ENCODE measurements around the gene STON1. TPM values are rescaled to one million over a fixed set of nuclear protein-coding genes. Genes with fewer than 3 reads are reported as not detected.

Gene STON1
- total RNA-seq, 1 experiment from 2014 or later: 1.5 TPM

DNA sequence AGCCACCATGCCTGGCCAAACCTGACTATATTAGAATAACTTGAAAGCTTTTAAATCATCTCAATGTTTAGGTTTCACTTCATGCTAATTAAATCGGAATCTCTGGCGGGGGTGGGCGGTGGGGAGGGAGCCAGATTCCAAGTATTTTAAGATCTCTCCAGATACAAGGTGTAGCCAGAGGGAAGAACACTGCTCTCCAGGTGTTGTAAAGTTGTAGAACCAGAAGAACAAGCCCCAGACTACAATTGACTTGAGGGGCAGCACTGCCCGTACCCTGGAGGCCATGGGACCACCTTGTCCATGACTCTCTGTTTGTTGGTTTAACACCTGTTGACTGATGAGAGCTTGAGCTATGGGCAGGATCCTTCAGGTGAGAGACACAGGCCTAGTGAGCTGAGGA, 54.6 kb downstream of the STON1 start:
- intact Hi-C loops (cut with micrococcal nuclease; ENCODE audit: unreplicated experiment): no loop called here
- no TSS peak for BruUV-seq (replicated peaks)
- no peak overlapping the region for H3K27ac Mint-ChIP-seq (ENCODE audit: unreplicated experiment)
- H3K9me3 ChIP-seq: no peaks in the 10 kb centered on the region
- no peak overlapping the region for H3K4me3 ChIP-seq (ENCODE audit: low read depth, low read length)
- H3K27me3 ChIP-seq (replicated peaks; ENCODE audit: control insufficient read depth, insufficient read depth, low read length): no peaks in the 10 kb centered on the region; the same call in 1 of the 2 replicates
- CTCF ChIA-PET: no interaction called here
- H3K27me3 Mint-ChIP-seq (ENCODE audit: insufficient read depth, unreplicated experiment): peaks cover 2% of the 10 kb centered on the region
- H3K4me1 Mint-ChIP-seq (ENCODE audit: low read depth, unreplicated experiment): peaks cover 24% of the 10 kb centered on the region
- no peaks in the 10 kb centered on the region for H3K36me3 ChIP-seq (ENCODE audit: control insufficient read depth, insufficient read depth, low read length)
- TF ChIP-seq, protein P1, sequence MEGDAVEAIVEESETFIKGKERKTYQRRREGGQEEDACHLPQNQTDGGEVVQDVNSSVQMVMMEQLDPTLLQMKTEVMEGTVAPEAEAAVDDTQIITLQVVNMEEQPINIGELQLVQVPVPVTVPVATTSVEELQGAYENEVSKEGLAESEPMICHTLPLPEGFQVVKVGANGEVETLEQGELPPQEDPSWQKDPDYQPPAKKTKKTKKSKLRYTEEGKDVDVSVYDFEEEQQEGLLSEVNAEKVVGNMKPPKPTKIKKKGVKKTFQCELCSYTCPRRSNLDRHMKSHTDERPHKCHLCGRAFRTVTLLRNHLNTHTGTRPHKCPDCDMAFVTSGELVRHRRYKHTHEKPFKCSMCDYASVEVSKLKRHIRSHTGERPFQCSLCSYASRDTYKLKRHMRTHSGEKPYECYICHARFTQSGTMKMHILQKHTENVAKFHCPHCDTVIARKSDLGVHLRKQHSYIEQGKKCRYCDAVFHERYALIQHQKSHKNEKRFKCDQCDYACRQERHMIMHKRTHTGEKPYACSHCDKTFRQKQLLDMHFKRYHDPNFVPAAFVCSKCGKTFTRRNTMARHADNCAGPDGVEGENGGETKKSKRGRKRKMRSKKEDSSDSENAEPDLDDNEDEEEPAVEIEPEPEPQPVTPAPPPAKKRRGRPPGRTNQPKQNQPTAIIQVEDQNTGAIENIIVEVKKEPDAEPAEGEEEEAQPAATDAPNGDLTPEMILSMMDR (IDR thresholded peaks at IDR 0.05; ENCODE audit: insufficient read depth in 1 of 2, low read depth in 1 of 2, low read length in 1 of 2, severe bottlenecking in 1 of 2, unreplicated experiment in 1 of 2): no peak
- no peak overlapping the region for H3K4me3 Mint-ChIP-seq (ENCODE audit: unreplicated experiment)
- peaks cover 21% of the 10 kb centered on the region for H3K4me1 ChIP-seq
- no peaks in the 10 kb centered on the region for H3K9me3 Mint-ChIP-seq (ENCODE audit: unreplicated experiment)
- no peaks in the 10 kb centered on the region for H3K36me3 Mint-ChIP-seq (ENCODE audit: insufficient read depth, unreplicated experiment)
- POLR2A ChIA-PET: no interaction called here
- DNase-seq: no peak

DNA sequence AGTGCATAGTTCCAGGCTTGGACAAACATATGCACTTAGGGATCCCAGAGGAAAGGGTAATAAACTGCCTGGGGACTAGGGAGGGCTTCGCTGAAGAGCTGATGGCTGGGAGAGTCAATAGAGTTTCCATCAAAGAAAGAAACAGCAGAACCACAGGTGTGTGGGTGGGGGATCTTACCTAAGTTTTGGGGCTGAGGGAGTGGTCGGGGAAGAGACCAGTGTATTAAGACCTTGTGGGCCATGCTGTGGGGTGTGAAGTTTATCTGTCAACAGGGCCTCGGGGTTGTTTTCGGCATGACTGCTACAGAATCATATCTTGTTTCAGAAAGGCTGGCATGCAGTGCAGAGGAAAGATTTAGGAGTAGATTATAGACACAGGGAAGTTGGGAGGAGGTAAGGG, 56.5 kb downstream of the STON1 start:
- Histone ChIP-seq H3K4me1 (peaks cover 21% of the 10 kb centered on the region), H3K36me3 (ENCODE audit: control insufficient read depth, insufficient read depth, low read length) (no peaks in the 10 kb centered on the region), H3K27me3 (replicated peaks; ENCODE audit: control insufficient read depth, insufficient read depth, low read length) (no peaks in the 10 kb centered on the region), H3K9me3 (no peaks in the 10 kb centered on the region), H3K4me3 (ENCODE audit: low read depth, low read length) (no peak overlapping the region)
- H3K4me3 Mint-ChIP-seq (ENCODE audit: unreplicated experiment): no peak overlapping the region
- TF ChIP-seq, protein P1 (IDR thresholded peaks at IDR 0.05; ENCODE audit: insufficient read depth in 1 of 2, low read depth in 1 of 2, low read length in 1 of 2, severe bottlenecking in 1 of 2, unreplicated experiment in 1 of 2): no peak
- DNase-seq: no peak
- no peaks in the 10 kb centered on the region for H3K9me3 Mint-ChIP-seq (ENCODE audit: unreplicated experiment)
- intact Hi-C loops (cut with micrococcal nuclease; ENCODE audit: unreplicated experiment): no loop called here
- H3K27ac Mint-ChIP-seq (ENCODE audit: unreplicated experiment): no peak overlapping the region
- H3K4me1 Mint-ChIP-seq (ENCODE audit: low read depth, unreplicated experiment): peaks cover 24% of the 10 kb centered on the region
- CTCF ChIA-PET: no interaction called here
- no TSS peak for BruUV-seq (replicated peaks)
- H3K27me3 Mint-ChIP-seq (ENCODE audit: insufficient read depth, unreplicated experiment): no peaks in the 10 kb centered on the region
- H3K36me3 Mint-ChIP-seq (ENCODE audit: insufficient read depth, unreplicated experiment): no peaks in the 10 kb centered on the region
- POLR2A ChIA-PET: no interaction called here

DNA sequence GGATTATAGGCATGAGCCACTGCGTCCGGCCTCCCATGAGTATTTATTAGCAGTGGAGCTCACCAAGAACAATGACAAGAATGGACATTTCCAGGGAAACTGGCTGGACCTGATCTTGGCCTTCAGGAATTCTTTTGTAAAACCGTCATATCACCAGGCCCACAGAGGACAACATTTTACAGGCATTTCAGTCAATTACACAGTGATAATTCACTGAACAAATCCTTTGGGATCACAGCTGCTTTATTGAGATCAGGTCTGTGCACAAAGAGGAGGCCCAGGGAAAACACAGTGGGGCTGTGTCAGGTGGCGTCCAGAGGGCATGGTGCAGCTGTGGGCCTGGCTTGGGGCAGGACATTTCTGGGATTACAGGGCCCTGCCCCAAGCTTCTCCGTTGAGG, 57.6 kb downstream of the STON1 start:
- TF ChIP-seq, protein P1 (IDR thresholded peaks at IDR 0.05; ENCODE audit: insufficient read depth in 1 of 2, low read depth in 1 of 2, low read length in 1 of 2, severe bottlenecking in 1 of 2, unreplicated experiment in 1 of 2): no peak
- Mint-ChIP-seq H3K36me3 (ENCODE audit: insufficient read depth, unreplicated experiment) (no peaks in the 10 kb centered on the region), H3K4me3 (ENCODE audit: unreplicated experiment) (no peak overlapping the region), H3K27ac (ENCODE audit: unreplicated experiment) (peak overlapping the region; percentile 78), H3K4me1 (ENCODE audit: low read depth, unreplicated experiment) (peaks cover 24% of the 10 kb centered on the region), H3K9me3 (ENCODE audit: unreplicated experiment) (no peaks in the 10 kb centered on the region), H3K27me3 (ENCODE audit: insufficient read depth, unreplicated experiment) (no peaks in the 10 kb centered on the region)
- Histone ChIP-seq H3K27me3 (replicated peaks; ENCODE audit: control insufficient read depth, insufficient read depth, low read length) (no peaks in the 10 kb centered on the region), H3K36me3 (ENCODE audit: control insufficient read depth, insufficient read depth, low read length) (no peaks in the 10 kb centered on the region), H3K4me1 (peaks cover 21% of the 10 kb centered on the region), H3K9me3 (no peaks in the 10 kb centered on the region), H3K4me3 (ENCODE audit: low read depth, low read length) (no peak overlapping the region)
- DNase-seq: peak; percentile 68 to 70
- intact Hi-C loops (cut with micrococcal nuclease; ENCODE audit: unreplicated experiment): no loop called here
- no TSS peak for BruUV-seq (replicated peaks)
- CTCF ChIA-PET: interaction anchor here (0.8 to 1.4 kb wide), 2 partner anchors 13 to 19 kb away, joined by 4 read pairs; no protein-coding TSS in a partner anchor
- POLR2A ChIA-PET: no interaction called here

Data from Caco-2 (cell line).